HCT116 (cell line): ENCODE results near the gene DNAJB9. TPM values are rescaled to one million over a fixed set of nuclear protein-coding genes. Genes with fewer than 3 reads are reported as not detected.

Source experiments
- ATAC-seq: fragments of 200-7000 bp; cut with Tn5 transposase; 2 replicates; pipeline ENCODE4 v1.9.1; 2020; ENCODE audit warnings: mild to moderate bottlenecking, moderate library complexity
- BruUV-seq: library from RNA; stranded (reverse); fragments of 400-500 nt; replicated peaks from 2 replicates; lab custom pipeline; 2021; lab: Mats Ljungman, UMichigan
- CTCF ChIA-PET: fragments of 300-600 bp; sonication (Branson Sonifier 250); formaldehyde crosslinking; loops from one replicate; lab custom pipeline; 2021; ENCODE audit warnings: antibody characterized with exemption; lab: Charles Lee
- POLR2A ChIA-PET: fragments of 300-600, 350-600 bp; sonication (Branson Sonifier 250); formaldehyde crosslinking; loops from one replicate; lab custom pipeline; 2021; ENCODE audit warnings: antibody characterized with exemption; lab: Charles Lee
- RAD21 ChIA-PET, 2 experiments: fragments of 300-600 bp; sonication (Branson Sonifier 250); formaldehyde crosslinking; loops; one replicate each; lab custom pipeline; 2023; ENCODE audit warnings: low total read pairs in 2 of 2; ENCODE audit not compliant: uncharacterized antibody in 2 of 2, unreplicated experiment in 2 of 2, low non-redundant PET in 1 of 2; lab: Charles Lee
- DNase-seq: peaks from one replicate; pipeline ENCODE4 v3.0.0-alpha.2; 2010; ENCODE audit warnings: low read depth, low spot score
- H2AFZ ChIP-seq: fragments of 200-600 bp; shearing (Covaris generic), sonication (generic); 2 replicates; pipeline ENCODE4 v1.6.1; 2017; ENCODE audit warnings: low read depth, mixed run types, mixed read lengths, antibody characterized with exemption, low read length; ENCODE audit not compliant: poor library complexity, severe bottlenecking
- H3K27ac ChIP-seq: 2 replicates; pipeline ENCODE4 v1.5.1; 2012; ENCODE audit warnings: low read depth, low read length
- H3K27me3 ChIP-seq: fragments of 200-600 bp; sonication (generic); 2 replicates; pipeline ENCODE4 v1.6.1; 2016; ENCODE audit warnings: mixed run types, low read length, mixed read lengths; ENCODE audit not compliant: insufficient read depth
- H3K36me3 ChIP-seq, 2 experiments: fragments of 200-500 bp in 1 of 2; fragments of 200-600 bp in 1 of 2; sonication (Bioruptor generic) in 1 of 2; sonication (generic) in 1 of 2; 2 replicates each; pipeline versions ENCODE4 v1.5.1 to v1.6.1; 2014 to 2016; ENCODE audit warnings: low read length in 2 of 2, inconsistent platforms in 1 of 2, mixed read lengths in 1 of 2, mixed run types in 1 of 2; ENCODE audit not compliant: insufficient read depth in 2 of 2, control insufficient read depth in 1 of 2
- H3K4me1 ChIP-seq, 2 experiments: fragments of 200-600 bp in 1 of 2; sonication (generic) in 1 of 2; 2 replicates each; pipeline versions ENCODE4 v1.5.1 to v1.6.1; 2012 to 2017; ENCODE audit warnings: low read length in 2 of 2, inconsistent platforms in 1 of 2, mild to moderate bottlenecking in 1 of 2, mixed read lengths in 1 of 2, mixed run types in 1 of 2, moderate library complexity in 1 of 2; ENCODE audit not compliant: insufficient read depth in 2 of 2, control insufficient read depth in 1 of 2
- H3K4me2 ChIP-seq: fragments of 200-600 bp; sonication (generic); 2 replicates; pipeline ENCODE4 v1.6.1; 2017; ENCODE audit warnings: mixed run types, low read length, mixed read lengths
- H3K4me3 ChIP-seq, 2 experiments: fragments of 200-600 bp in 1 of 2; sonication (generic) in 1 of 2; replicated peaks in 1 of 2; 2 replicates each; pipeline ENCODE4 v1.5.1; 2011 to 2016; ENCODE audit warnings: low read length in 2 of 2, control low read depth in 1 of 2, low read depth in 1 of 2, mild to moderate bottlenecking in 1 of 2, mixed read lengths in 1 of 2, mixed run types in 1 of 2
- H3K79me2 ChIP-seq: fragments of 200-600 bp; sonication (generic); 2 replicates; pipeline ENCODE4 v1.6.1; 2017; ENCODE audit warnings: mild to moderate bottlenecking, mixed run types, low read length, moderate library complexity, mixed read lengths; ENCODE audit not compliant: insufficient read depth
- H3K9ac ChIP-seq: fragments of 200-600 bp; sonication (generic); 2 replicates; pipeline ENCODE4 v1.6.1; 2016; ENCODE audit warnings: low read length, mixed read lengths
- H3K9me2 ChIP-seq: fragments of 200-600 bp; sonication (generic), shearing (Covaris generic); 2 replicates; pipeline ENCODE4 v1.6.1; 2017; ENCODE audit warnings: mixed run types, mild to moderate bottlenecking, moderate library complexity; ENCODE audit not compliant: insufficient read depth
- H3K9me3 ChIP-seq, 2 experiments: fragments of 200-500 bp in 1 of 2; fragments of 200-600 bp in 1 of 2; sonication (Bioruptor generic) in 1 of 2; sonication (generic) in 1 of 2; 2 replicates each; pipeline ENCODE4 v1.6.1; 2014 to 2017; ENCODE audit warnings: low read length in 2 of 2, mixed read lengths in 2 of 2, inconsistent platforms in 1 of 2, low read depth in 1 of 2, mild to moderate bottlenecking in 1 of 2, mixed run types in 1 of 2, moderate library complexity in 1 of 2; ENCODE audit not compliant: control insufficient read depth in 1 of 2, insufficient read depth in 1 of 2
- H4K20me1 ChIP-seq: fragments of 200-600 bp; sonication (generic), shearing (Covaris generic); 2 replicates; pipeline ENCODE4 v1.6.1; 2017; ENCODE audit warnings: mixed run types, mild to moderate bottlenecking, moderate library complexity; ENCODE audit not compliant: insufficient read depth
- CEBPB ChIP-seq: IDR thresholded peaks from 2 replicates; pipeline ENCODE4 v1.6.1; 2012; ENCODE audit warnings: low read depth
- EGR1 ChIP-seq: IDR thresholded peaks from 2 replicates; pipeline ENCODE4 v1.6.1; 2012; ENCODE audit warnings: low read depth
- ELF1 ChIP-seq: IDR thresholded peaks from 2 replicates; pipeline ENCODE4 v1.6.1; 2012; ENCODE audit warnings: low read depth, borderline replicate concordance
- EZH2phosphoT487 ChIP-seq: fragments of 200-600 bp; IDR thresholded peaks from 2 replicates; pipeline ENCODE4 v1.6.1; 2018; ENCODE audit warnings: antibody characterized with exemption, borderline replicate concordance
- FOSL1 ChIP-seq: IDR thresholded peaks from 2 replicates; pipeline ENCODE4 v1.6.1; 2012; ENCODE audit warnings: low read depth
- JUND ChIP-seq: IDR thresholded peaks from 2 replicates; pipeline ENCODE4 v1.6.1; 2012
- POLR2A ChIP-seq: IDR thresholded peaks from 2 replicates; pipeline ENCODE4 v1.7.0; 2011; ENCODE audit warnings: borderline replicate concordance; ENCODE audit not compliant: insufficient read depth, insufficient read length; ENCODE audit errors: extremely low read depth
- POLR2AphosphoS5 ChIP-seq: IDR thresholded peaks from 2 replicates; pipeline ENCODE4 v1.6.1; 2011; ENCODE audit warnings: mild to moderate bottlenecking, low read depth, low read length, moderate library complexity
- RAD21 ChIP-seq: IDR thresholded peaks from 2 replicates; pipeline ENCODE4 v1.6.1; 2012; ENCODE audit warnings: low read depth, mild to moderate bottlenecking
- SIN3A ChIP-seq: IDR thresholded peaks from 2 replicates; pipeline ENCODE4 v1.6.1; 2012; ENCODE audit warnings: low read depth
- SP1 ChIP-seq: IDR thresholded peaks from 2 replicates; pipeline ENCODE4 v1.6.1; 2012; ENCODE audit warnings: low read depth
- TCF7L2 ChIP-seq: IDR thresholded peaks from 2 replicates; pipeline ENCODE4 v1.7.0; 2011; ENCODE audit warnings: borderline replicate concordance, inconsistent platforms; ENCODE audit not compliant: insufficient read depth, insufficient read length; ENCODE audit errors: extremely low read depth
- YY1 ChIP-seq: IDR thresholded peaks from 2 replicates; pipeline ENCODE4 v1.6.1; 2011; ENCODE audit warnings: low read length, low read depth, moderate library complexity, mild to moderate bottlenecking; ENCODE audit not compliant: insufficient replicate concordance; ENCODE audit errors: extremely low read depth
- ZFX ChIP-seq: fragments of 450-650 bp; IDR thresholded peaks from 2 replicates; pipeline ENCODE4 v1.6.1; 2017
- ZNF274 ChIP-seq: fragments of 200-500 bp; sonication (Bioruptor generic); IDR thresholded peaks from 2 replicates; pipeline ENCODE4 v1.6.1; 2014; ENCODE audit warnings: mild to moderate bottlenecking, low read depth, low read length, inconsistent platforms
- intact Hi-C: fragments of 100-400 bp; cut with micrococcal nuclease; formaldehyde crosslinking; loops from 2 replicates; pipeline ENCODE4 v1.10.0; 2022
- total RNA-seq: library from RNA; stranded (reverse); gene quantifications from one replicate; pipeline ENCODE4 v1.2.1, GENCODE V29; 2021; ENCODE audit not compliant: unreplicated experiment
- TF ChIP-seq, protein P1 (sequence below): IDR thresholded peaks from 2 replicates; pipeline ENCODE4 v1.6.1; 2012
- TF ChIP-seq, protein P2 (sequence below), 3 experiments: fragments of 200-600 bp in 1 of 3; sonication (generic) in 1 of 3; IDR thresholded peaks in 2 of 3; conservative IDR thresholded peaks in 1 of 3; 2 replicates each; pipeline ENCODE4 v1.5.1; 2012 to 2017; ENCODE audit warnings: low read depth in 2 of 3, low read length in 2 of 3, antibody characterized with exemption in 1 of 3, borderline replicate concordance in 1 of 3, control low read depth in 1 of 3, mild to moderate bottlenecking in 1 of 3, mixed read lengths in 1 of 3, mixed run types in 1 of 3, moderate library complexity in 1 of 3; ENCODE audit not compliant: insufficient read depth in 1 of 3
- TF ChIP-seq, protein P3 (sequence below): IDR thresholded peaks from 2 replicates; pipeline ENCODE4 v1.6.1; 2011; ENCODE audit warnings: mild to moderate bottlenecking, low read length, moderate library complexity; ENCODE audit not compliant: insufficient replicate concordance; ENCODE audit errors: extremely low read depth
- TF ChIP-seq, protein P4 (sequence below): IDR thresholded peaks from 2 replicates; pipeline ENCODE4 v1.6.1; 2012; ENCODE audit warnings: low read depth
- TF ChIP-seq, protein P5 (sequence below): IDR thresholded peaks from 2 replicates; pipeline ENCODE4 v1.6.1; 2012

The DNAJB9 gene
- total RNA-seq, 1 experiment from 2014 or later = 10.1 TPM

DNA sequence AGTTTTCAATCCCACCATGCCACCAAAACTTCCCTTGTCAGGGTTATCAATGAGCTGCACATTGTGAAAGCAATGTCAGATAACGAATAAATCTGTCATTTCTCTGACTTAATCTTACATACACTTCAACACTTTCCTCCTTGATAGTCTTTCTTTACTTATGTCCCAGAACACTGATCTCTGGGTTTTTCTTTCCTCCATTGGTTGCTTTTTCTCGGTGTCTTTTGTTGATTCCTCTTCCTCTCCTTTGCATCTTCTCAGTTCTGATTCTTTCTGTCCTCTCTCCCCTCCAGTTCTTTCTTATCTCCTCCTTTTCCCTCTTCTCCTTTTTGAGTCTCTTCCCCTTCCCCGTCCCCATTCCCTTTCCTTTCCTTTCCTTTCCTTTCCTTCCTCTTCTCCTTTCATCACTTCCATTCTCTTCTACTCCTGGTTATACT is 16.6 kb downstream of the DNAJB9 start:
- Histone ChIP-seq H3K79me2 (no peaks in the 10 kb centered on the region), H3K9me3 (no peaks in the 10 kb centered on the region), H3K4me3 (no peak overlapping the region), H2AFZ (no peak overlapping the region), H3K4me1 (peaks cover 0 to 8% of the 10 kb centered on the region in 2 experiments; a peak in 1 of 4 replicates), H3K9ac (no peak overlapping the region), H3K27ac (no peak overlapping the region), H3K27me3 (no peaks in the 10 kb centered on the region), H3K4me2 (no peak overlapping the region), H3K36me3 (no peaks in the 10 kb centered on the region), H4K20me1 (no peaks in the 10 kb centered on the region), H3K9me2 (no peaks in the 10 kb centered on the region)
- ATAC-seq (no peak), DNase-seq (no peak)
- POLR2A ChIA-PET = no interaction called here
- intact Hi-C loops = no loop called here
- RAD21 ChIA-PET = no interaction called here
- CTCF ChIA-PET = no interaction called here
- TF ChIP-seq POLR2AphosphoS5 (no peak), FOSL1 (no peak), ZNF274 (no peak), JUND (no peak), SIN3A (no peak), SP1 (no peak), CEBPB (no peak), POLR2A (no peak), EZH2phosphoT487 (no peak), YY1 (no peak), TCF7L2 (no peak), ELF1 (no peak), EGR1 (no peak), ZFX (no peak), RAD21 (no peak)
- TF ChIP-seq, protein P1, sequence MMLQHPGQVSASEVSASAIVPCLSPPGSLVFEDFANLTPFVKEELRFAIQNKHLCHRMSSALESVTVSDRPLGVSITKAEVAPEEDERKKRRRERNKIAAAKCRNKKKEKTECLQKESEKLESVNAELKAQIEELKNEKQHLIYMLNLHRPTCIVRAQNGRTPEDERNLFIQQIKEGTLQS = no peak
- TF ChIP-seq, protein P2, sequence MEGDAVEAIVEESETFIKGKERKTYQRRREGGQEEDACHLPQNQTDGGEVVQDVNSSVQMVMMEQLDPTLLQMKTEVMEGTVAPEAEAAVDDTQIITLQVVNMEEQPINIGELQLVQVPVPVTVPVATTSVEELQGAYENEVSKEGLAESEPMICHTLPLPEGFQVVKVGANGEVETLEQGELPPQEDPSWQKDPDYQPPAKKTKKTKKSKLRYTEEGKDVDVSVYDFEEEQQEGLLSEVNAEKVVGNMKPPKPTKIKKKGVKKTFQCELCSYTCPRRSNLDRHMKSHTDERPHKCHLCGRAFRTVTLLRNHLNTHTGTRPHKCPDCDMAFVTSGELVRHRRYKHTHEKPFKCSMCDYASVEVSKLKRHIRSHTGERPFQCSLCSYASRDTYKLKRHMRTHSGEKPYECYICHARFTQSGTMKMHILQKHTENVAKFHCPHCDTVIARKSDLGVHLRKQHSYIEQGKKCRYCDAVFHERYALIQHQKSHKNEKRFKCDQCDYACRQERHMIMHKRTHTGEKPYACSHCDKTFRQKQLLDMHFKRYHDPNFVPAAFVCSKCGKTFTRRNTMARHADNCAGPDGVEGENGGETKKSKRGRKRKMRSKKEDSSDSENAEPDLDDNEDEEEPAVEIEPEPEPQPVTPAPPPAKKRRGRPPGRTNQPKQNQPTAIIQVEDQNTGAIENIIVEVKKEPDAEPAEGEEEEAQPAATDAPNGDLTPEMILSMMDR (IDR thresholded peaks at IDR 0.05 in 2 of 3, conservative IDR thresholded peaks at IDR 0.05 in 1 of 3; ENCODE audit: borderline replicate concordance in 1 of 3, insufficient read depth in 1 of 3, low read depth in 2 of 3, low read length in 2 of 3) = no peak
- TF ChIP-seq, protein P3, sequence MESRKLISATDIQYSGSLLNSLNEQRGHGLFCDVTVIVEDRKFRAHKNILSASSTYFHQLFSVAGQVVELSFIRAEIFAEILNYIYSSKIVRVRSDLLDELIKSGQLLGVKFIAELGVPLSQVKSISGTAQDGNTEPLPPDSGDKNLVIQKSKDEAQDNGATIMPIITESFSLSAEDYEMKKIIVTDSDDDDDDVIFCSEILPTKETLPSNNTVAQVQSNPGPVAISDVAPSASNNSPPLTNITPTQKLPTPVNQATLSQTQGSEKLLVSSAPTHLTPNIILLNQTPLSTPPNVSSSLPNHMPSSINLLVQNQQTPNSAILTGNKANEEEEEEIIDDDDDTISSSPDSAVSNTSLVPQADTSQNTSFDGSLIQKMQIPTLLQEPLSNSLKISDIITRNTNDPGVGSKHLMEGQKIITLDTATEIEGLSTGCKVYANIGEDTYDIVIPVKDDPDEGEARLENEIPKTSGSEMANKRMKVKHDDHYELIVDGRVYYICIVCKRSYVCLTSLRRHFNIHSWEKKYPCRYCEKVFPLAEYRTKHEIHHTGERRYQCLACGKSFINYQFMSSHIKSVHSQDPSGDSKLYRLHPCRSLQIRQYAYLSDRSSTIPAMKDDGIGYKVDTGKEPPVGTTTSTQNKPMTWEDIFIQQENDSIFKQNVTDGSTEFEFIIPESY = no peak
- TF ChIP-seq, protein P4, sequence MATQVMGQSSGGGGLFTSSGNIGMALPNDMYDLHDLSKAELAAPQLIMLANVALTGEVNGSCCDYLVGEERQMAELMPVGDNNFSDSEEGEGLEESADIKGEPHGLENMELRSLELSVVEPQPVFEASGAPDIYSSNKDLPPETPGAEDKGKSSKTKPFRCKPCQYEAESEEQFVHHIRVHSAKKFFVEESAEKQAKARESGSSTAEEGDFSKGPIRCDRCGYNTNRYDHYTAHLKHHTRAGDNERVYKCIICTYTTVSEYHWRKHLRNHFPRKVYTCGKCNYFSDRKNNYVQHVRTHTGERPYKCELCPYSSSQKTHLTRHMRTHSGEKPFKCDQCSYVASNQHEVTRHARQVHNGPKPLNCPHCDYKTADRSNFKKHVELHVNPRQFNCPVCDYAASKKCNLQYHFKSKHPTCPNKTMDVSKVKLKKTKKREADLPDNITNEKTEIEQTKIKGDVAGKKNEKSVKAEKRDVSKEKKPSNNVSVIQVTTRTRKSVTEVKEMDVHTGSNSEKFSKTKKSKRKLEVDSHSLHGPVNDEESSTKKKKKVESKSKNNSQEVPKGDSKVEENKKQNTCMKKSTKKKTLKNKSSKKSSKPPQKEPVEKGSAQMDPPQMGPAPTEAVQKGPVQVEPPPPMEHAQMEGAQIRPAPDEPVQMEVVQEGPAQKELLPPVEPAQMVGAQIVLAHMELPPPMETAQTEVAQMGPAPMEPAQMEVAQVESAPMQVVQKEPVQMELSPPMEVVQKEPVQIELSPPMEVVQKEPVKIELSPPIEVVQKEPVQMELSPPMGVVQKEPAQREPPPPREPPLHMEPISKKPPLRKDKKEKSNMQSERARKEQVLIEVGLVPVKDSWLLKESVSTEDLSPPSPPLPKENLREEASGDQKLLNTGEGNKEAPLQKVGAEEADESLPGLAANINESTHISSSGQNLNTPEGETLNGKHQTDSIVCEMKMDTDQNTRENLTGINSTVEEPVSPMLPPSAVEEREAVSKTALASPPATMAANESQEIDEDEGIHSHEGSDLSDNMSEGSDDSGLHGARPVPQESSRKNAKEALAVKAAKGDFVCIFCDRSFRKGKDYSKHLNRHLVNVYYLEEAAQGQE = no peak
- TF ChIP-seq, protein P5, sequence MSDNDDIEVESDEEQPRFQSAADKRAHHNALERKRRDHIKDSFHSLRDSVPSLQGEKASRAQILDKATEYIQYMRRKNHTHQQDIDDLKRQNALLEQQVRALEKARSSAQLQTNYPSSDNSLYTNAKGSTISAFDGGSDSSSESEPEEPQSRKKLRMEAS = no peak
- BruUV-seq = no TSS peak
